ENCODE results near the gene FBXO44. TPM values are rescaled to one million over a fixed set of nuclear protein-coding genes. Genes with fewer than 3 reads are reported as not detected.

Gene FBXO44
- total RNA-seq, 3 donors from 2014 or later = 6.5 to 19.1 (median 6.6) TPM

DNA sequence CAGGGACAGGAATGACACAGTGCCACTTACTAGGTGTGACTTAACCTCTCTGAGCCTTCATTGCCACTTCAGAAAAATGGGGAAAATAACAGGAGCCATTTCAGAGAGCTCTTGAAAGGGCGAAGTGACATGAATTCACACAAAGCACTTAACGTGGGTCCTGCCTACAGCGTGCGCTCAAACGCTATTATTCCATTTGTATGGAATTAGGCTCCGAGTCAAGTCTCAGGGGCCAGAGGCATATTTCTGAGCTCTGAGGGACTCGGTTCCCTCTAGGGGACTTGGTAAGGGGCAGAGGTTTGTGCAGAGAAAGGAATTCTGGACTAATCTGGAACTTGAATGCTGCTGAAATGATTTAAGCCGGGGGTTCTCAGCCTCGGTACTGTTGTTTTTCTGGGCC is 50.9 kb downstream of the FBXO44 start:
- intact Hi-C loops (cut with DNase I, micrococcal nuclease) = no loop called here
- no peak for DNase-seq
- TF ChIP-seq, protein P1, sequence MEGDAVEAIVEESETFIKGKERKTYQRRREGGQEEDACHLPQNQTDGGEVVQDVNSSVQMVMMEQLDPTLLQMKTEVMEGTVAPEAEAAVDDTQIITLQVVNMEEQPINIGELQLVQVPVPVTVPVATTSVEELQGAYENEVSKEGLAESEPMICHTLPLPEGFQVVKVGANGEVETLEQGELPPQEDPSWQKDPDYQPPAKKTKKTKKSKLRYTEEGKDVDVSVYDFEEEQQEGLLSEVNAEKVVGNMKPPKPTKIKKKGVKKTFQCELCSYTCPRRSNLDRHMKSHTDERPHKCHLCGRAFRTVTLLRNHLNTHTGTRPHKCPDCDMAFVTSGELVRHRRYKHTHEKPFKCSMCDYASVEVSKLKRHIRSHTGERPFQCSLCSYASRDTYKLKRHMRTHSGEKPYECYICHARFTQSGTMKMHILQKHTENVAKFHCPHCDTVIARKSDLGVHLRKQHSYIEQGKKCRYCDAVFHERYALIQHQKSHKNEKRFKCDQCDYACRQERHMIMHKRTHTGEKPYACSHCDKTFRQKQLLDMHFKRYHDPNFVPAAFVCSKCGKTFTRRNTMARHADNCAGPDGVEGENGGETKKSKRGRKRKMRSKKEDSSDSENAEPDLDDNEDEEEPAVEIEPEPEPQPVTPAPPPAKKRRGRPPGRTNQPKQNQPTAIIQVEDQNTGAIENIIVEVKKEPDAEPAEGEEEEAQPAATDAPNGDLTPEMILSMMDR (IDR thresholded peaks at IDR 0.05) = no peak
- no peak for ATAC-seq
- Histone ChIP-seq H3K4me3 (no peak overlapping the region), H3K4me1 (ENCODE audit: low read depth) (no peaks in the 10 kb centered on the region), H3K36me3 (ENCODE audit: low read depth) (no peaks in the 10 kb centered on the region), H3K9me3 (no peaks in the 10 kb centered on the region)

DNA sequence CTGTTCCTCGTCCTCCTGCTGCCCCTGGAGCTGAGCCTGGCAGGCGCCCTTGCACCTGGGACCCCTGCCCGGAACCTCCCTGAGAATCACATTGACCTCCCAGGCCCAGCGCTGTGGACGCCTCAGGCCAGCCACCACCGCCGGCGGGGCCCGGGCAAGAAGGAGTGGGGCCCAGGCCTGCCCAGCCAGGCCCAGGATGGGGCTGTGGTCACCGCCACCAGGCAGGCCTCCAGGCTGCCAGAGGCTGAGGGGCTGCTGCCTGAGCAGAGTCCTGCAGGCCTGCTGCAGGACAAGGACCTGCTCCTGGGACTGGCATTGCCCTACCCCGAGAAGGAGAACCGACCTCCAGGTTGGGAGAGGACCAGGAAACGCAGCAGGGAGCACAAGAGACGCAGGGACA is 51.6 kb downstream of the FBXO44 start:
- ATAC-seq = no peak
- intact Hi-C loops (cut with DNase I, micrococcal nuclease) = no loop called here
- TF ChIP-seq, protein P1 (IDR thresholded peaks at IDR 0.05) = no peak
- no peak for DNase-seq
- Histone ChIP-seq H3K4me3 (no peak overlapping the region), H3K36me3 (ENCODE audit: low read depth) (no peaks in the 10 kb centered on the region), H3K4me1 (ENCODE audit: low read depth) (no peaks in the 10 kb centered on the region), H3K9me3 (no peaks in the 10 kb centered on the region)

DNA sequence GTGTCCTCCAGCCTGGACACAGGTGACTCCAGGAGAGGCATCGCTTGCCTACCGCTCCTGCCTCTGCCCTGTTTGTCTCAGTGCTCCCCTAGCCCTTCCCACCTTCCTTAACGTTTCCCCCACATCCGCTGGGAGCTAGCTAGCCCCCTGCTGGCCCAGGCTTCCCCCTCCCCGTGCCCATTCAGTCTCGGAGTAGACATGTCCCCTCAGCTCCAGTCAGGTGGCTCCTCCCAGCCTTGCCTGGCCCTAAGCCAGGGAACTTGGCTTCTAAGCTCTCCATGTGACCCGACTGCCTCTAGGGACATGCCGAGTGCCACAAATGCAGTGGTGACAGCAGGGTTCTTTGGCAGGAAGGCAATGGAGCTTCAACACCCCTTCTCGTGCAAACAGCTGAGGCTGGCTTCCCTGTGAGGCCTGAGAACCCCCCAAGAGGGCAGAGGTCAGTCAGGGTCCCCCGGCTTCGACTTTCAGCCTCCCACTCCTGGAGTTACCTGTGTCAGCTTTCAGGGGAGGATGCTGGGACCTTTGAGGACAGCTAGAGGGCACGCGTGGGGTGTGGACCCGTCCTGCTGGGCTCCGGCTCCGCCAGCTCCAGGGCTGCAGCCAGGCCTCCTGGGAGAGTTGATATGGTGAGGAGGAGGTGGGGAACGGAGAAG is 53.1 kb downstream of the FBXO44 start:
- peak; percentile 43 for ATAC-seq
- Histone ChIP-seq H3K36me3 (ENCODE audit: low read depth) (no peaks in the 10 kb centered on the region), H3K4me1 (ENCODE audit: low read depth) (no peaks in the 10 kb centered on the region), H3K9me3 (no peaks in the 10 kb centered on the region), H3K4me3 (no peak overlapping the region)
- TF ChIP-seq, protein P1 (IDR thresholded peaks at IDR 0.05) = no peak
- intact Hi-C loops (cut with DNase I, micrococcal nuclease) = no loop called here
- peak in 2 of 3 donors; percentile 46 to 52 for DNase-seq

DNA sequence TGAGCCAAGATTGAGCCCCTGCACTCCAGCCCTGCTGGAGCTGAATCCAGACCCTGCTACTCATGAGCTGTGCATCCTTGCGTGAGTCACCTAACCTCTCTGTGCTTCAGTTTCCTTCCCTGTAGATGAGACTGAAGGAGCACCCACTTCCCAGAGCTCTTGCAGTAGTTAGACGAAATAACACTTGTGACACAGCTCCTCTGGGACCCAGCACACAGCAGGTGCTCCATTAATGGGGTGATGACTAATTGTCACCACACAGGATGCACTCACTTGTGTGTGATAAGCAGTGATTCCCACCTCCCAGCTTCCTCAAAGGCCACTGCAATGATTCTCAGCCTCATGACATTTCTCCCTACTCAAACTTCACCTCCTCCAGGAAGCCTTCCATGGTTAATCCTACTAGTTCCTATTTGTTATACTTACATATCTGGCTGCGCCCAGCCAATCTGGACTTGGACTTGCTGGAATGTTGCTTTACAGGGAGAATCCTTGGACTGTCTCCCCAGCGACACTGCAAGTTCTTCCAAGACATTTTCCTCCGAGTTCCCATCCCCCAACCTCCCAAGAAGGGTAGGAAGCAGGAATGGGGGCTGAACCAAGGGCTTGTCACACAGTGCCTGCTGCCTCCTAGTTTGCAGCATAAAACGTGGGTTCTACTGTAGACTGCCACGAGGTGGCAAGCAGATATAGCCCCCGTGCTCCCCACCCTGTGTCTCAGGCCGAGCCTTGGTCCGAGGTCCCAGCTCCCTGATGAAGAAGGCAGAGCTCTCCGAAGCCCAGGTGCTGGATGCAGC is 54.1 kb downstream of the FBXO44 start:
- H3K4me1 ChIP-seq (ENCODE audit: low read depth) = no peaks in the 10 kb centered on the region
- TF ChIP-seq, protein P1 (IDR thresholded peaks at IDR 0.05) = no peak
- DNase-seq = no peak
- intact Hi-C loops (cut with DNase I, micrococcal nuclease) = no loop called here
- H3K36me3 ChIP-seq (ENCODE audit: low read depth) = no peaks in the 10 kb centered on the region
- no peak overlapping the region for H3K4me3 ChIP-seq
- H3K9me3 ChIP-seq = no peaks in the 10 kb centered on the region
- ATAC-seq = no peak

DNA sequence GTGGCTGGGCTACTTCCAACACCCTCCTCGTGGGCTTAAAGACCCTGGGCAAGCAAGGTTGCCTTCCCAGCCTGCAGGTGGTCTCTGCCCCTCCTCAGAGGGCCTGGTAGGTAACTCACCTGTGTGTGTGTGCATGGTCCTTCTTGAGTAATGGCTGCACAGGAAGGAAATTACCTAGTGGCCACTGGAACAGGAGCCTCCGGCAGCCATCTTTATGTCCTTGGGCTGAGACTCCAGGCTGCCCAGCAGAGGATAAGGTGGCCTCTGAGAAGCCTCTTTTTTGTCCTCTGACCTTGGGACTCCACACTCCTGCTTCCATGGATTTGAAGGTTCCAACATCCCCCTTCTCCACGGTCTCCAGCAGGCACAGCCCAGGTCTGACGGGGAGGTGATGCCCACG is 56.8 kb downstream of the FBXO44 start:
- intact Hi-C loops (cut with DNase I, micrococcal nuclease) = loop anchor here in 1 of 2 donors (10.0 kb wide), 1 partner anchor 67 kb away; no protein-coding TSS in a partner anchor

More for the DNA sequence above, 56.8 kb downstream of the FBXO44 start:
- no peaks in the 10 kb centered on the region for H3K4me1 ChIP-seq (ENCODE audit: low read depth)
- TF ChIP-seq, protein P1 (IDR thresholded peaks at IDR 0.05) = no peak
- no peak for DNase-seq
- ATAC-seq = no peak
- no peak overlapping the region for H3K4me3 ChIP-seq
- H3K9me3 ChIP-seq = no peaks in the 10 kb centered on the region
- no peaks in the 10 kb centered on the region for H3K36me3 ChIP-seq (ENCODE audit: low read depth)

Measured in mucosa of descending colon (tissue), 3 donors.